Left ventricle myocardium superior (tissue), 1 donor: ENCODE measurements around the gene DHX57. TPM values are rescaled to one million over a fixed set of nuclear protein-coding genes. Genes with fewer than 3 reads are reported as not detected.

Experiments used
- ATAC-seq: fragments of 200-7000 bp; cut with Tn5 transposase; one replicate; pipeline ENCODE4 v1.9.1; 2020; ENCODE audit warnings: mild to moderate bottlenecking, moderate library complexity
- DNase-seq: peaks from one replicate; pipeline ENCODE4 v3.0.0-alpha.2; 2020
- intact Hi-C: fragments of 100-400 bp; cut with micrococcal nuclease; formaldehyde crosslinking; loops from one replicate; pipeline ENCODE4 v1.11.0; 2022
- long read RNA-seq: library from polyadenylated mRNA; unstranded; transcript quantifications from one replicate; pipeline ENCODE4 v2.0.0, GENCODE V29; 2021
- total RNA-seq: library from RNA; stranded (reverse); fragmentation: NEBNext Ultra II Directional; extraction: Animal tissue kit (Norgen Biotek cat#: 25700); gene quantifications from one replicate; pipeline ENCODE4 v1.2.1, GENCODE V29; 2021
- donor health status: DM: no; HTN: yes; CAD: no; lungs with severe emphysema.

DHX57 gene
- total RNA-seq: 8.9 TPM
- long read RNA-seq, partial matches to known transcripts: 1 of 1 reads
- long read RNA-seq, other reads (novel, unspliced or antisense): 0 of 1 reads

GRCh38 chr2:38875576-38876367, at the start of gene DHX57, which contains the start of gene MORN2:
DHX57 (minus strand) TSS chr2:38875934; CDS start chr2:38868405, 7,529 bp downstream.
MORN2 (plus strand) TSS chr2:38875976.
- DNase-seq: peak; percentile 92
- peak; percentile 100 for ATAC-seq
- intact Hi-C loops: no loop called here

- ATAC-seq: peak; percentile 45
- no peak for DNase-seq
- intact Hi-C loops: no loop called here
Observed at GRCh38 chr2:38922902-38923301, 47.2 kb upstream of the DHX57 start.

GRCh38 chr2:38922389-38922788, 46.7 kb upstream of the DHX57 start:
- intact Hi-C loops: no loop called here
- no peak for DNase-seq
- no peak for ATAC-seq

- DNase-seq (no peak), ATAC-seq (no peak)
- intact Hi-C loops: no loop called here
Observed at GRCh38 chr2:38912619-38913018, 36.9 kb upstream of the DHX57 start.

- DNase-seq: no peak
- intact Hi-C loops: no loop called here
- no peak for ATAC-seq
Observed at GRCh38 chr2:38911191-38911590, 35.5 kb upstream of the DHX57 start.

- intact Hi-C loops: no loop called here
- DNase-seq (no peak), ATAC-seq (no peak)
Observed at GRCh38 chr2:38909872-38910271, 34.1 kb upstream of the DHX57 start.

- ATAC-seq (no peak), DNase-seq (no peak)
- intact Hi-C loops: no loop called here
Observed at GRCh38 chr2:38907743-38908562, 32.2 kb upstream of the DHX57 start.

GRCh38 chr2:38907242-38907641, 31.5 kb upstream of the DHX57 start:
- DNase-seq: no peak
- intact Hi-C loops: no loop called here
- ATAC-seq: no peak

GRCh38 chr2:38905251-38905650, 29.5 kb upstream of the DHX57 start:
- intact Hi-C loops: no loop called here
- ATAC-seq (no peak), DNase-seq (no peak)

GRCh38 chr2:38900726-38901125, 25.0 kb upstream of the DHX57 start:
- ATAC-seq: no peak
- intact Hi-C loops: no loop called here
- DNase-seq: no peak

- intact Hi-C loops: no loop called here
- DNase-seq (no peak), ATAC-seq (no peak)
Observed at GRCh38 chr2:38898256-38898655, 22.5 kb upstream of the DHX57 start.

- DNase-seq: no peak
- intact Hi-C loops: no loop called here
- ATAC-seq: no peak
Observed at GRCh38 chr2:38892819-38893218, 17.1 kb upstream of the DHX57 start.

GRCh38 chr2:38889575-38889974, 13.8 kb upstream of the DHX57 start, which contains the start of gene ARHGEF33:
ARHGEF33 (plus strand) TSS chr2:38889875; CDS start chr2:38919448, 29,573 bp downstream.
- ATAC-seq (no peak), DNase-seq (no peak)
- intact Hi-C loops: no loop called here

- intact Hi-C loops: no loop called here
- ATAC-seq: no peak
- no peak for DNase-seq
Observed at GRCh38 chr2:38889045-38889444, 13.3 kb upstream of the DHX57 start.

- no peak for DNase-seq
- intact Hi-C loops: no loop called here
- no peak for ATAC-seq
Observed at GRCh38 chr2:38887902-38888554, 12.3 kb upstream of the DHX57 start.

GRCh38 chr2:38887347-38887746, 11.6 kb upstream of the DHX57 start:
- DNase-seq (no peak), ATAC-seq (no peak)
- intact Hi-C loops: no loop called here

GRCh38 chr2:38886063-38886462, 10.3 kb upstream of the DHX57 start:
- intact Hi-C loops: no loop called here
- ATAC-seq (peak; percentile 43), DNase-seq (no peak)

GRCh38 chr2:38876407-38876806, 673 bp upstream of the DHX57 start:
- DNase-seq (no peak), ATAC-seq (no peak)
- intact Hi-C loops: no loop called here

- intact Hi-C loops: no loop called here
- no peak for ATAC-seq
- DNase-seq: no peak
Observed at GRCh38 chr2:38875227-38875575, 533 bp downstream of the DHX57 start.

- DNase-seq (no peak), ATAC-seq (no peak)
- intact Hi-C loops: no loop called here
Observed at GRCh38 chr2:38873763-38874162, 2.0 kb downstream of the DHX57 start.
